ENCODE measurements around the gene CAND1.
"Not testable (repeated sequence)": the region's sequence is repeated elsewhere in the genome, so short reads cannot be mapped to it uniquely, and the experiment has no call there.

Gene CAND1

GRCh38 chr12:67341086-67341485 is 71.9 kb downstream of the CAND1 start:
- not testable (repeated sequence) for DNase-seq (ENCODE audit: low read depth)

DNA sequence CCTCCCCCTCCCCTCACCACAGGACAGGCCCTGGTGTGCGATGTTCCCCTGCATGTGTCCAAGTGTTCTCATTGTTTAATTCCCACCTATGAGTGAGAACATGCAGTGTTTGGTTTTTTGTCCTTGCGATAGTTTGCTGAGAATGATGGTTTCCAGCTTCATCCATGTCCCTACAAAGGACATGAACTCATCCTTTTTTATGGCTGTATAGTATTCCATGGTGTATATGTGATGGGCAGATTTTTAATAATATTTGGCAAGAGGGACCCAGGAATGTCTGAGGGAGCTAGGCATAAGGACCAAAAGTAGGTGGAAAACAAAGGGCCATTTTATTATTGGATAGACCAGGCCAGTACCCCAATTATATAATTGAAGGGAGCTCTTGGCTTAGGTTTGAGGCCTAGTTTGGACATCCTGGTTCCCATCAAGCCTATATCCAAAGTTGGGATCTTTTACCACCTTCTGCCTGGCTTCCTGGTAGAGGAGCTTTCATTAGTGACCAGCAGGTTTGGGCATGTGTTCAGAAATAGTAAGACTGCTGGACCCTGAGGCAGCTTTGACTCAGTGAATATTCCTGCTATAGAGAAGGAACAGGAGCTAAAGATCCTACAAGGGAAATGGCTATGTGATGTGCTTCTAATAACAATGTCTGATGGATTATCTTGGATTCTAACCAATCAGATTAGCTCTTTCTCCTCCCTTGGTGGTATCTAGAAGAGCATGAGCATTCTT is 76.0 kb downstream of the CAND1 start:
- no peak for DNase-seq (ENCODE audit: low read depth)

- DNase-seq (ENCODE audit: low read depth) = no peak
Observed at GRCh38 chr12:67348683-67349082, 79.5 kb downstream of the CAND1 start.

DNA sequence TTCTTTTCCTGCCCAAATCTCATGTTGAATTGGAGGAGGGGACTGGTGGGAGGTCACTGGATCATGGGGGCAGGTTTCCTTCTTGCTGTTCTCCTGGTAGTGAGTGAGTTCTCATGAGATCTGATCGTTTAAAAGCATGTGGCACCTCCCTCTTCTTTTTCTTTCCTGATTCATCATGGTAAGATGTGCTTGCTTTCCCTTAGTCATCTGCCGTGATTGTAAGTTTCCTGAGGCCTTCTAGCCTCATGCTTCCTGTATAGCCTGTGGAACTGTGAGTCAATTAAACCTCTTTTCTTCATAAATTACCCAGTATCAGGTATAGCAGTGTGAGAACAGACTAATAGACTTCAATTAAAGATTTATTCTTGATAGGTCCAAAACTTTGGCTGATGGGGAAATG is 83.5 kb downstream of the CAND1 start:
- no peak for DNase-seq (ENCODE audit: low read depth)

DNA sequence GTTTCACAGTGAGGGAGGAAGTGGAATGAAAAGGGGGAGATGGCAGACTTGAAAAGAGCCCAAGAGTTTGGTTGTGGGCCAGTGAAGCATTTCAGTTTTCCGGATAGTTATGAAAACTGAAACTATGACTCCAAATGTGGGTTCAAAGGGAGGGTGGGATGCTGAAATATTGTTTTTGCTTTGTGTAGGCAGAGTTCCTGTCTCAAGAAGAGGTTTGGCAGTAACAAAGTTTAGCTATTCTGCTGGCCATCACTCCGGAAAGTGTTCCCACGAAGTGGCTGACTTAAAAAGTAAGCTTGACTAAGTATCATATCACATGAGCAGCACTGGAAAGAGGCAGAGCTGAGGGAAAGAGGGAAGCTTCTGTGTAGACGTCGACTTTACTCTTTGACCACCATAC is 85.2 kb downstream of the CAND1 start:
- DNase-seq (ENCODE audit: low read depth) = no peak

- DNase-seq (ENCODE audit: low read depth) = no peak
Observed at GRCh38 chr12:67354966-67355365, 85.8 kb downstream of the CAND1 start.

GRCh38 chr12:67355428-67356379 is 86.5 kb downstream of the CAND1 start:
- DNase-seq (ENCODE audit: low read depth) = peak; percentile 44

GRCh38 chr12:67356380-67356774 is 87.2 kb downstream of the CAND1 start:
- DNase-seq (ENCODE audit: low read depth) = no peak

GRCh38 chr12:67357376-67358125 is 88.4 kb downstream of the CAND1 start:
- DNase-seq (ENCODE audit: low read depth) = no peak

GRCh38 chr12:67358781-67359338 is 89.7 kb downstream of the CAND1 start:
- DNase-seq (ENCODE audit: low read depth) = peak; percentile 95

DNA sequence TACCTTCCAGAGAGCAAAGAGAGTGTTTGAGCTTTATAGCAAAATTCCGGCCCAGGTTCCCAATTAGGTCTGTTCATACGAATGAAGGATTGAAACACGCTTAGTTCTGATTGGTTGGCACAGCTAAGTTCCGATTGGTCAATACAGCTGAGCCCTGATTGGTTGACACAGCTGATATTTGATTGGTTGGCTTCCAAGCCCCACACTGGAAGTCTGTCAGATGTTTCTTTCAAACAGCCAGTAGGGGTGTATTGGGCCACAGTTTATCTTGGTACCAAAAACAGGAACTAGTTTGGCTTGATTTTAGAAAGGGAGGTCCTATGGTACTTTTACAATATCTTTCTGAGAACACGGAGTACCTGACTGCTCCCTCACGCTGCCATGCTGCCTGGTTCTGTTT is 93.4 kb downstream of the CAND1 start:
- no peak for DNase-seq (ENCODE audit: low read depth)

DNA sequence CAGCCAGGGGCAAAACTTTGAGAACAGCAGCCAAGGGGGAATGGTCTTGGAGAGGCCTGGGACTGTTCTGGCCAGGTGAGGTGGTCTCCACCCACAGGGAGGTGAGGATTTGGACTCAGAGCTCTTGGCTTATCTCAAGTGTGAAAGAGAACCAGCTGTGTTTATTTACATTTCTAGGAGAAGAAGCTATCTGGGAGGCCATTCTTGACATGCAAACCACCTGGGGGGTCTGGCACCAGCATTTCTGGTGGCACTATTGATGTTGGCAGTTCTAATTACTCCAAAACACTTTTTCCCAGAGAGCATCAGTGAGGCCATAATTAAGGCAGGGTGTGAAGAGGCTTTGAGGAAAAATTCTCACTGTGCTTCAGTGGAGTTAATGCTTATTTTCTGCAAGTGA is 95.1 kb downstream of the CAND1 start:
- DNase-seq (ENCODE audit: low read depth) = no peak

DNA sequence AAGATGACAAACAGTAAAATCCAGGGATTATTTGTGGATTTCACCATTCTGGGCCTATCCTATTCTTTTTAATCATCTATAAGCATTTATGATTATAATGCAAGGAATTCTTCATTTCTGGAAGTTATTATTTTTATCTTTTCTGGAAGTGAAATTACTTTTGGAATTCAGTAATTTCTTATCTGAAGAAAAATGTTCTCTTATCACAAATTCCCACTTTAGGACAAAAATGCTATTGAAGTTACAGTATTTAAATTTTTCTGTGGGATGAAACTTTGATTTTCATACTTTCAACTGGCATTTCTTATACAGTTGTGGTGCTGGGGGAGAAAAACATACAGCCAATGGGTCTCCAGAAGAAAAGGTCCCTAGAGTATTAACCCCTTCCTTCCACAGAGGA is 96.0 kb downstream of the CAND1 start:
- DNase-seq (ENCODE audit: low read depth) = no peak

DNA sequence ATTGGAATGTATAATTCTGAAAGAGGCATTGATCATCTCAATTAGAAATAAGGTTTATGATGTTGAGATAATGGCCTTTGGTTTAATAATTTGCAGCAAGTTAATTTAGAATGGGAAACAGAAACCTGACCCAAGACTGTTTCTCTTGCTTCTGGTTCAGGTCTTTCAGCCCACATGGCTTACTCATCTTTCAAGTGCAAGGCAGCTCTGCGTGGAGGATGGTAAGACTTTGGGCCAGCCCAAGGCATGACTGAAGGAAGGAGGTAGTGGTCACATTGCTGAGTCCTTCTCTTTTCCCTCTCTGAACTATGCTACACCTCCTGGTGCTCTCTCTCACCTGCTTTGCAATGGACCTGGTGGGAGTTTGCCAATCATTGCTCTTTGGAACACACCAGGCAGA is 98.7 kb downstream of the CAND1 start:
- DNase-seq (ENCODE audit: low read depth) = no peak

All from GM04504 (cell line).